CD4-positive, alpha-beta T cell treated with Interleukin-15 for 1 hour (primary cell): ENCODE data around the gene ZC3H18.
"Not testable (repeated sequence)": the region's sequence is repeated elsewhere in the genome, so short reads cannot be mapped to it uniquely, and the experiment has no call there.

Experiments
- DNase-seq: peaks from one replicate; pipeline ENCODE4 v3.0.0-alpha.2; 2020

ZC3H18 gene

DNA sequence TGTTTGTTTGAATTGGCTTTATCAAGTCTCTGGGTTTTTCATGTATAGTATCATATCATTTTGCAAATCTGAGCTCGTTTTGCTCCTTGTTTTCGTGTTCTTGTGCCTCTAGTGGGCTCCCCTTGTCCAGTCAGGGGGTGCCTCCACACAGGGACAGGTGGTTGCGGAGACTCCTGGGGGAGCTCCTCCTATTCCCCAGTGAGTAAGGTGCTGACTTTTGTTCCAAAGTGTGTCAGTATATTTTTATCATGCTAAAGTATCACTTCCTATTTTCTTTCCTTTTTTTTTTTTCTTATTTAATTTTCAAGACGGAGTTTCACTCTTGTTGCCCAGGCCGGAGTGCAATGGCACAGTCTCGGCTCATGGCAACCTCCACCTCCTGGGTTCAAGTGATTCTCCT is 37.9 kb downstream of the ZC3H18 start:
- no peak for DNase-seq

DNA sequence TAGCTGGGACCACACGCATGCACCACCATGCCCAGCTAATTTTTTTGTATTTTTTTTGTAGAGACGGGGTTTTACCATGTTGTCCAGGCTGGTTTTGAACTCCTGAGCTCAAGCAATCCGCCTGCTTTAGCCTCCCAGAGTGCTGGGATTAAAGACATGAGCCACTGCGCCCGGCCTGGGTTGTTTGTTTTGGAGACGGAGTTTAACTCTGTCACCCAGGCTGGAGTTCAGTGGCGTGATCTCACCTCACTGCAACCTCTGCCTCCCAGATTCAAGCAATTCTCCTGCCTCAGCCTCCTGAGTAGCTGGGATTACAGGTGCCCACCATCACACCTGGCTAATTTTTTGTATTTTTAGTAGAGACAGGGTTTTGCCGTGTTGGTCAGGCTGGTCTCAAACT is 39.2 kb downstream of the ZC3H18 start:
- not testable (repeated sequence) for DNase-seq

DNA sequence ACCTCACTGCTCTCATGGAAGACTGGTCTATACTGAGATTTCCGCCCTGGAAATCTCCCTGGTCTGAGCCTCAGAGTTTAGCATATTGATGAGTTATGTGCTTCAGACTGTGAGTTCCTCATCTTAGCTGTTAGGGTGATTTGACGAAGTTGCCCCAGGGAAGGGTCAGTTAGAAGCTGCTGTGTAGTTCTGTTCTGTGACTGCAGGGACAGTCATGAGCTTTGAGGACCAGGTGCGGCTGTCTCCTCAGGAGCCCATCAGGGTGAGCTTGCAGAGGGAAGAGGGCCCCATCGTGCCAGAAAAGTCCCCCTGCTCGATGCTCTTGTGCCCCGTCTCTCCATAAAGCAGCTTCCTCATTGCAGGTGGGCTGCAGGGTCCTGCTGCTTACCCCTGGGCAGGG is 39.9 kb downstream of the ZC3H18 start:
- DNase-seq = no peak

DNA sequence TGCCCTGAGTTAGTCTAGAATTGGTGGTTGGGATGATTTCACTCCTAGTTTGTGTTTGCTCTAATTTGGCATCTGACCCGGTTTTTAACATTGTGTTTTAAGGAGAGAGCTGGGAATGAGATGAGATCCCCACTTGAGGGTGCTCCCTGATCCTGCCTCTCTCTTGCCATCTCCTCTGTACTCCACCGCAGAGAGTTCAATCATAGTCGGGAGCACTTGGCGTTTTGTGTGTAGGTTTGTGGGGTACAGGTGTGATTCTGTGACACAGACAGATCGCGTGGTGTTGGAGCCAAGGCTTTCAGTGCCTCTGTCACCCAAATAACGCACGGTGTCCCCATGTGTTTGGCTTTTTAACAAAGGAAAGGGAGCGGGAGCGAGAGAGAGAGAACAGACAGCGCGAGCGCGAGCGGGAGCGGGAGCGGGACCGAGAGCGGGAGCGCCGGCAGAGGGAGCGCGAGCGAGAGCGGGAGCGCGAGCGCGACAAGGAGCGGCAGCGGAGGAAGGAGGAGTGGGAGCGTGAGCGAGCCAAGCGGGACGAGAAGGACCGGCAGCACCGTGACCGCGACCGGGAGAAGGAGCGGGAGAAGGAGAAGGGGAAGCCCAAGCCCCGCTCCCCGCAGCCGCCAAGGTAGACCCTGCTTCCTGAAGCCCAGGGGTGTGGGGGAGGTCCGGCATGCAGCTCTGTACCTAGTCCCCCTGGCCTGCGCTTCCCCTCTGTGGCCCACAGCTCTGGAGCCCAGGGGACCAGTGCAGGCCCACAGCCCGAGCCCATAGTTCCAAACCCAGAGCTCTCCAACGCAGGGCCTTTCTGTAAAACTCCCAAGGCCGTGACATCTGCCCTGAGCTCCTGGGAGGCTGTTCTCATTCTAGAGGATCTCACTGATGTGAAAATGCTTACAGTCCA is 41.0 kb downstream of the ZC3H18 start:
- no peak for DNase-seq

DNA sequence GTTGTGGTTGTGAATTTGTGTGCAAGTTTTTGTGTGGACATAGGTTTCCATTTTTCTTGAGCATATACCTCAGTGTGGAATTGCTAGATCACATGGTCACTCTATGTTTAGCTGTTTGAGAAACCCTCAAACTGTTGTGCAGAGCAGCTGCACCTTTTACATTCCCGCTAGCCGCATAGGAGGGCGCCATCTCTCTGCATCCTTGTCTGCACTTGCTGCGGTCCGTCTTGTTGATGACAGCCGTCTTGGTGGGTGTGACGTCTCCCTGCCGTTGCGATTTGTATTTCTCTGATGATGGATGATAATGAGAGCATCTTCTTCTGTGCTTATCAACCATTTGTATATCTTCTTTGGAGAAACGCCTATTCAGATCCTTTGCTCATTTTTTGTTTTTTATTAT is 43.1 kb downstream of the ZC3H18 start:
- DNase-seq = no peak

DNA sequence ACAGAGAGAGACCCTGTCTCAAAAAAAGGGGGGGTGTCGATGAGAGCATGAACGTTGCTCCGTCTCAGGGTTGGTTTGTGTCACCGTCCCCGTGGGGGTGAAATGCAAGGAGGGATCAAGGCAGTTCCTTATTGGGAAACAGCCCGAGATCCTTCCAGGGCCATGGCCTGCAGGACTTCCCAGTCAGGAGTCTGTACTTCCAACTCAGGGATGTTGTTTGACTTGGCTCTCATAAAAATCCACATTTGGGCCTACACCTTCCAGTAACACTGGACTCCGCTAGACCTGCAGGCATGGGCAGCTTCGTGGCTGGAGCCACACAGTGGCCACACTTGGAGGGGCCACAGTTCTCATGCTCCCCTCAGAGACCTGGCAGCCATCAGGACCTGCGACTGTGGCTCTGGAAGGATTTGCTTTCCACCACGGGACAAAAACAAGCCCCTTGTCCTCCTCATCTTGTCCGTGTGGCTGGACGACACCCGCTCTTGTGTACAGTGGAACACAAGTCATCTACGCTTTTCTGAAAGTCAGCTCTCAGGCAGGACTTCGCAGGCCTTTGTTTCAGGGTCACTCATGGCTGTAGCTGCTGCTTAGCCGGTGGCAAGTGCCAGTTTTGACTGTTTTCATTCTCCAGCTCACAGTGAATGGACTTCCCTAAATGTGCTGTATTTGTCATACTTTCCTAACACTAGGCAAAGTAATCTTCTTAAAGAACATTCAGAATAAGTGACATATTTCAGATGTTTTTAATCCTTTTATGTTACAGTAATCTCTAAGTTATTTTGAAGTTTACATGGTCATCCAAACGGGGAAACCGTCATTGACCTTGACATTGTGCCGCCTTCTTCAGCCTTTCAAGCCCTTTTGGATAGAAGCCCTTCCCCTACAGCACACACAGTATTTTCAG is 44.0 kb downstream of the ZC3H18 start:
- DNase-seq = no peak

DNA sequence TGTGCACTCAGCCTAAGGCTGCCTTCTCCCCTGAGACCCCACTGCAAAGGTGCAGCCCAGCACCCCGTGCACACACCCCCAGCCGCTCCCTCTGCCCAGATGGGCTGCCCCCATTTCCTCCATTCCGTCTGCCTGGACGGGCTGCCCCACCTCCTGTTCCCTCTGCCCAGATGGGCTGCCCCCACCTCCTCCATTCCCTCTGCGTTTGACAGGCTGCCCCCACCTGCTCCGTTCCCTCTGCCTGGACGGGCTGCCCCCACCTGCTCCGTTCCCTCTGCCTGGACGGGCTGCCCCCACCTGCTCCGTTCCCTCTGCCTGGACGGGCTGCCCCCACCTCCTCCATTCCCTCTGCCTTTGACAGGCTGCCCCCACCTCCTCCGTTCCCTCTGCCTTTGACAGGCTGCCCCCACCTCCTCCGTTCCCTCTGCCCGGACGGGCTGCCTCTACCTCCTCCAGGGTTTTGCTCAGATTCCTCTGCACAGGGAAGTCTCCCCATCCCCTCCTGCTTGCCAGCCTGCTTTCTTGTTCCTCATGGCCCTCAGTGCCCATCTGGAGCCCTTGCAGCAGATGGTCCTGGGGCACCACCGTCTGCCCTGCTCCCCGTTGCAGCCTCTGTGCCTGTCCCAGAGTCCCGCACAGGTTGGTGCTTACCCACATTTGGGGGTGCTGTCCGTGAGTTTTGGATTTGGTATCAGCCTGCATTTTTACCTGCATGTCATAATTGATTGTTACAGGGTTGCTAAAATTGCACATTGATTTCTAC is 44.8 kb downstream of the ZC3H18 start:
- no peak for DNase-seq

DNA sequence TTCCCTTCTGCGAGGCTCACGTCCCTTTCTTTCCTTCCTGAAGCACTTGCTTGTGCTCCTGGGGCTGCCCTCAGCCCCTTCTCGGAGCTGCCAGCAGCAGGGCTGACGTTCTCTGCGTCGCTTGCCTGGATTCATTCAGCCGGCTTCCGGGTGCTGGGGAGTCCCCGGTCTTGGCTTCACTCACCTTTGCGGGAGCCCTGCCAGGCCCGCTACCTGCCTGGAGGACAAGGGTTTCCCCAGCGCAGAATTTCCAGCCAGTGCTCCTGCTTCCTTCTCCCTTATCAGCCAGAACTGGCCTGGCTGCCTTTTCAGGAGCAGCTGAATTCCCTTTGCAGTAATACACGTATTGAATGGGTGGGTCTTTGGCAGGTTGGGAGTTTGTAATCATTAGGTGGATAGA is 46.1 kb downstream of the ZC3H18 start:
- no peak for DNase-seq

DNA sequence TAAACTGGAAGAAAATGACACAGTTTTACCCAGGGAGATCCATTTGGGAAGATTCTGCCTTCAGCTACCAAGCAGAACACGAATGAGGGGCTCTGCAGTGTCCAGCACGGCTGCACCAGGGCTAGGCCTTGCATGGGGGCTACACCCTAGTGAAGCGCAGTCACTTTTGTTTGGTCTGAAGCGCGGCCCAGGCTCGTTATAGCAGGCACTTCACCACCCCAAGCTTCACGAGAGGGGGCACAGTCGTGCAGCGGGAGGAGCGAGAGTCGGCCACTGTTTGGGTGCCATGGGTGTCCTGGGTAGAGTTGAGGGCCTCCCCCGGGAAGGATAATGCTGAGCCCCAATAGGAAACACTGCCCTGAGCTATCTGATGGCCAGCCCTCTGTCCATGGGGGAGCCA is 46.5 kb downstream of the ZC3H18 start:
- no peak for DNase-seq

DNA sequence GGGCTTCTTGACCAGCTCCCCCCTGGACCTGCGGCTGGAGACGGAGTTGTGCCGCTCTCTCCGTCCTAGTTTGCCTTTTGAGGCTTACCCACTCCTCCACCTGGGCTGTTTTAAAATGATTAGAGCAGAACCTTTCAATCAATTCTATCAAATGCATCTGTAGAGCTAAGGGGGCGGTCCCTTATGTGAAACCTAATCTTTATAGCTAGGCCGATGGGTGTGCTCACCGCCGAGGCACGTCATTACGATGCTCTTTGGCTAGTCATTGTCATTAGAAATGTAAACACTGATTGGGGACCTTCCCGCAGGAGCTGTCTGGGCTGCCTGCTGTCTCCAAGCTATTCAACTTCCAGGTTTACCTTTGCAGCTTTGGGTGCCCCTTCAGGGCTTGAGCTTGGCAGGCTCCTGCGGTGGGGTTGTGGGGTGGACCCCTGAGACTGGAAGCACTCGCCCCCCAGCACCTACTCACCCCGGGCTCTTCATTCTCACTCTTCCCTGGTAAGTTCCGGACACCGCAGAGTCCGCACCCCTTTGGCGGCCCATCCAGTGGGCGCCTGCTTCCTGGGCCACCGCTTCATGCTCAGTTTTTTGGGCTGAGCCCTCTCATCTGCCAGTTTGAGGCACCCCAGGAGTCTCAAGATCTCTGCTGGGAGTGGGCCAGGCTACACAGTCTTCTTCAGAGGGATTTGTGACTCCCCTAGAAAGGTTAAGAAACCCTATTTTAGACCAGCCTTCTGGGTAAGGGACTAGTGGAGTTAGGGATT is 47.2 kb downstream of the ZC3H18 start:
- DNase-seq = no peak

DNA sequence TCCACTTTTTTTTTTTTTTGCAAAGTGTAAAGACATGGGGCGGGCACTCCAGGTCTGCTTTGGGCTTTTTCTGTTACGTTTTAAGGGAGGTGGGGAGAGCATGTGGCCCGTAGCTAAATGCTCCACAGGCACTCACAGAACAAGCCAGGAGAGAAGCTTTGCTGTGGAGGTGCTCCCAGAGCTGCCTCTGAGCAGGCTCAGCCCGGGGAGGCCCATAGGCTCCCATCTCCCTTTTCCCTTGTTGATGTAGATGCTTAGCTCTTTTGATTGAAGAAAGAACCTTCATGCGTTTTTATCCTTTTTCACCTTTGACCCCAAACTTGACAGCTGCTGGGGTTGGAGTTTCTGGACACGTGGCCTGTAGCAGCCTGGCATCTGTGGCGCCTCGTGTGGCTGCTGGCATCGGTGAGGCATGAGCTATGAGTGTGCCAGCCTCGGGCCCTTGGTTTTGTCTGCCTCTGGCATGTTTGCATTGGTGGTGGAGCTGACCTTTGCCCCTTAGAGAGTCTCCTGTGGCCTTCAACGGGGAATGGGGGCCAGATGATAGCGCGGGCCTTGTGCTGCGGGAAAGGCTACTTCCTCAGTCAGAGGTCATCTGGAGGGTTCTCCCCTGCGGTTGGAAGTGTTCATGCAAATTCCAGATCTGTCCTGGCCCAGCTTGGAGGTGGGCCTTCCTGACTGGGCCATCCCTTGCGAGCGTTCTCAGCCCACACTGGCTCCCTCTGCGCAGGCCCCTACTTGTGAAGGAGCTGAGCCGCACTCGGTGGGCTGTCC is 48.2 kb downstream of the ZC3H18 start:
- DNase-seq = no peak

DNA sequence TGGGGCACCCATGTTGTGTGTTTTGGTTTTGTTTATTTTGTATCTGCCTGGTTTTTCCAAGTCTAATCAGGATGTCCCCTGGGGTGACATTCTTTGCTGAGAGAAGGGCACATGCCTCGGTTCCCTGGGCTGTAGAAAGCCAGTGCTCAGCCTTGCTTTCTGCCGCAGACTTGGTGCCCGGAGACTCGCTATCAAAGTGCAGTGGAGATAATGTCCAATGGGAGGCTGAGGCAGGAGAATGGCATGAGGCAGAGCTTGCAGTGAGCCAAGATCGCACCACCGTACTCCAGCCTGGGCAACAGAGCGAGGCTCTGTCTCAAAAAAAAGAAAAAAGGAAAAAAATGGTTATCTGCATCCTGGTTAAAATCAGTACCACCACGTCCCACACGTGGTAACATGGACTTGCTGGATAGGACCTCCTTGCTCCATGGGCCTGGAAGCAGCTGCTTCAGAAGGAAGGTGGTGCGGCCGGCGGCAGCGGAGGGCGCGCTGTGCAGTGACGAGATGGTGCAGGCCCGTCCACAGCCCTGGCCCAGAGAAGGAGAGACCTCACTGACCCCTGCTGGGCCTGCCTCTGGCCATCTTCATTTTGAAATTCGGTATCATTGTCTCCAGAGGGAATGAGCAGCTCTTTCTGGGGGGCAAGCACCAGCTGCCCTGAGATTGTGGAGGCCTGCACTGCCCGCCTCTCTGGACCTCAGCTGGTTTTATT is 48.9 kb downstream of the ZC3H18 start:
- no peak for DNase-seq

DNA sequence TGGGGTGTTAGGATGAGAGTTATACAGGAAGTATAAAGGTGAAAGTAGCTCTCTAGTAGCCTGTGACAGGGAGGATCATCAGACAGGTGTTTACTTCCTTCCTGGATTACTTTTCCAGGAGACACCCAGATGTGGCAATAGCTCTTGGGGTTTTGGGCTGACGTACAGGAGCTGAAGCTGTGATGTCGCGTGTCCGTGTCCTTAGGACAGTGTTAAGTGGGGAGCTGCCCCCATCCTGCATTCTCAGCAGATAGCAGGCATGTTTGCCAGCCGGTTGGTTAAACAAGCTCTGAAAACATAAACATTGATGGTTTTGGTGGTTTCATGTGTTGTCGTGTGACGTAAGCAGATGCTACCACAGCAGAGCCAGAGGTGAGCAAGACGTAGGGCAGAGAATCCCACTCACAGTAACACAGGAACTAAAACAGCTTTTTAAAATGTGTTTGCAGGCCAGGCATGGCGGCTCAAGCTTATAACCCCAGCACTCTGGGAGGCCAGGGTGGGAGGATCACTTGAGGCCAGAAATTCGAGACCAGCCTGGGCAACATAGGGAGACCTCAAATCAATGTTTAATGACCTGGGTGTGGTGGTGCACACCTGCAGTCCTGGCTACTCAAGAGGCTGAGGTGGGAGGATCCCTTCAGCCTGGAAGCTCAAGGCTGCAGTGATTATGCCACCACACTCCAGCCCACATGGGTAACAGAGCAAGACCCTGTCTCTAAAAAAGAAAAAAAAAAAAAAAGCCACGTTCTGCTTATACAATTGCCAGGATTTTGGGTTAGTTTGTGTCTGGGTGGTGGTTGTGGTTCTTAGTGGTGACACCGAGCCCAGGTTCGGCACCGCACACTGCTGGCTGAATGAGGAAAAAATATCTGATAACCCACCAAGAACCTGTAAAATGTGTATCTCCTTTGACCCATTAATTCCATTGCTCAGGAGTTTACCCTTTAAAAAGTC is 49.9 kb downstream of the ZC3H18 start:
- peak; percentile 80 for DNase-seq

DNA sequence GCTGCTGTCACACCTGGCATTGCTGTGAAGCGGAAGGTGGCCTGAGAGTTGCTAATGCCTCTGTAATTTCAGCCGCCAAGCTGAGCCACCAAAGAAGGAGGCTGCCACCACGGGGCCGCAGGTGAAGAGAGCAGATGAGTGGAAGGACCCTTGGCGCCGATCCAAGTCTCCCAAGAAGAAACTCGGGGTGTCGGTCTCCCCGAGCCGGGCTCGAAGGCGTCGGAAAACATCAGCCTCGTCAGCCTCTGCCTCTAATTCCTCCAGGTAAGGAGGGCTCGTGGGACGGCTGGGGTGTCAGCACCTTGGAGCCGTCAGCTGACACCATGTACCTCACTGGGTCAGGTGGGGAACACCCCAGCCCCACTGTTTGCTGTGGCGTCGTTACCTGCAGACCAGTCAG is 51.9 kb downstream of the ZC3H18 start:
- no peak for DNase-seq

DNA sequence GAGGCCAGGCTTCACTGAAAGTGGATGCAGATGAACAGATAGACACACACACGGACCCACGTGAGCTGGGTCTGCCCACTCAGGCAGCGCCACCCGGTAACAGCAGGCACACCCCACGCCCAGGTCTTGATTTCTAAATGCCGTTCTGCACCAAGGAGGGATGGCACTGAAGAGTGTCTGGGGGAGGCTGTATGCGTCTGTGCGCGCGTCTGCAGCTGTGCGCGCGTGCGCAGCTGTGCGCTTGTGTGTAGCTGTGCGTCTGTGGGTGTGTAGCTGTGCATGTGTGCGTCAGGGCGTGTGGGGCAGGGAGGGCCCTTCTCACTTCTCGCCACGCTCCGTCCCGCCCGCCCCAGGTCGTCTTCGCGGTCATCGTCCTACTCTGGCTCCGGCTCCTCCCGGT is 52.7 kb downstream of the ZC3H18 start:
- no peak for DNase-seq

DNA sequence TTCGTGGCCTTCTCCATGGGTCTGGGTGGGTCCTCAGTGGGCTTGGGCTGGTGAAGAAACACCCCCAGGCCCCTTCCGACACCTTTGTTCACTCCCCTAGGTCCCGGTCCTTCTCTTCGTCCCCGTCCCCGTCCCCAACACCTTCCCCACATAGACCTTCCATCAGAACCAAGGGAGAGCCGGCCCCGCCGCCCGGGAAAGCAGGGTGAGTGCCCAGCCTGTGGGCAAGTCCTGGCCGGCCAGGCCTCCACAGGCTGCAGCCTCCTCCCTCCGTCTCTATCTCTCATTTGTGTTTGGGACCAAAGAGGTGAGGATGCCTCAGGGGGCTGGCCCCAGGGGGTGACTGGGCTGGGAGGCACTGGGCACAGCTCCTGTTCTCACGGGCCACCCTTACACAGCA is 53.7 kb downstream of the ZC3H18 start:
- no peak for DNase-seq

DNA sequence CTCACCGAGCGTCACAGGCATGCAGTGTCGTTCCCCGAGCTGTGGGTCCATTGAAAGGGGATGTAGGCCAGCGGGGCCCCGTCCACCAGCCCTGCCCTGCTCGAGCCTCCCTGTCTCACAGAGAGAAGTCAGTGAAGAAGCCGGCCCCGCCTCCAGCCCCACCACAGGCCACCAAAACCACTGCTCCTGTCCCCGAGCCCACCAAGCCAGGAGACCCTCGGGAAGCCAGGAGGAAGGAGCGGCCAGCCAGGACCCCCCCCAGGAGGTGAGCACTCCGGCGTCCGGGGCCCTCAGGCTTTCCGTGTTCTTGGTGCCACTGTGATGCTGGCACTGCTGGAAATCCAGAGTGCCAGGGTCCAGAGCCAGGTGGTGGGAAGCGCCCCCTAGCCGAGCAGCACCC is 54.3 kb downstream of the ZC3H18 start:
- no peak for DNase-seq

DNA sequence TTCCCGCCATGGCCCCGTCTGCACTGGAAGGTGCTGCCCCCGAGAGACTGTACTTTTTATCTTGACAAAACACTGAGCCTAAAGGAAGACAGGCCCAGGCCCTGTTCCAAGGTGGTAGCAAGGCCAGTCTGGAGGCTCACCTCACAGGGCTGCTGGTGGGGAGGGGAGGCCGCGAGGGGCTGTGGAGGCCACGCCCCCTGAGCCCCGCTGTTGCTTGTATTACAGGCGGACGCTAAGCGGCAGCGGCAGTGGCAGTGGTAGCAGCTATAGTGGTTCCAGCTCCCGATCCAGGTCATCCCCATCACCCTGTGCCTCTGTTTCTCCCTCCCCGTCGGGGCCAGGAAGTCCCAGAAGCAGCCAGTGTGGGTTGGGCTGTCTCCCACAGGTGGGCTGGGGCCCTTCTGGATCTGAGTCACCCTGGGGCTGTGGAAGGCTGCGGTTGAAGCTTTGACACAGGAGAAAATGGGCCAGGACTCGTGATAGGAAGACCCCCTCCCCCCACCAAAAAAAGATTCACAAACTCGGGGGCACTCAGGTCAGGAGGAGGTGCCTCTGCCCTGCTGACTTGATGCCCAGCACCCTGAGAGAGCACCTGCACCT is 54.9 kb downstream of the ZC3H18 start:
- DNase-seq = no peak

DNA sequence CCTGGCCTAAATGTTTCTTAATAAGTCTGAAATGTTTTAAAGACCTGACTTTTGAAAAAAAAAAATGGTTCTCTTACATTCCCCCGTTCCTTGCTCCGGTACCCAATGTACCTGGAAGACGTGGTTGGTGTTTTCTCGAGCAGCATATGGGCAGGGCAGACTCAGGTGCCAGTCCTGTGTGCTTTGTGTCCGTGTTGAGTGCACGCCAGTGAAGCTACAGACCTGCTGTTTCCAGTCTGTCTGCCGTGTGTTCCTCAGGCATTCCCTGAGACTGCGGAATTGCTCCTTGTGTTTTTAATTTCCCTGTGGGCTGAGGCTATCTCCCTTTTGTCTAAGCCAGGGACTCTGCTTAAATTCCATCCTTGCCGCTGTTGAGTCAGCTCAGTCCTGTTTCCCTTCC is 56.4 kb downstream of the ZC3H18 start:
- no peak for DNase-seq
